GM23338 (cell line): Measurements from ENCODE around the gene WIPF1. TPM values are rescaled to one million over a fixed set of nuclear protein-coding genes. Genes with fewer than 3 reads are reported as not detected.

Source experiments
- ATAC-seq: fragments of 200-7000 bp; cut with Tn5 transposase; 3 replicates; pipeline ENCODE4 v1.9.1; 2020
- DNase-seq: peaks from one replicate; pipeline ENCODE4 v3.0.0-alpha.2; 2015; ENCODE audit warnings: low spot score
- H2AFZ ChIP-seq: fragments of 200-600 bp; sonication (generic); 2 replicates; pipeline ENCODE4 v1.8.0; 2016; ENCODE audit warnings: antibody characterized with exemption, mild to moderate bottlenecking, moderate library complexity
- H3F3A ChIP-seq: fragments of 200-600 bp; sonication (generic); replicated peaks from 2 replicates; pipeline ENCODE4 v1.8.0; 2017; ENCODE audit warnings: antibody characterized with exemption, mixed run types, low read depth
- H3K27ac ChIP-seq: fragments of 200-600 bp; sonication (generic); 2 replicates; pipeline ENCODE4 v1.6.1; 2016; ENCODE audit warnings: low read depth
- H3K27me3 ChIP-seq: fragments of 200-600 bp; sonication (generic); 2 replicates; pipeline ENCODE4 v1.8.0; 2016; ENCODE audit warnings: mild to moderate bottlenecking, mixed run types, moderate library complexity; ENCODE audit not compliant: insufficient read depth
- H3K36me3 ChIP-seq: fragments of 200-600 bp; sonication (generic); 2 replicates; pipeline ENCODE4 v1.8.0; 2016; ENCODE audit warnings: mild to moderate bottlenecking; ENCODE audit not compliant: insufficient read depth
- H3K4me1 ChIP-seq: fragments of 200-600 bp; sonication (generic); 2 replicates; pipeline ENCODE4 v1.8.0; 2016; ENCODE audit warnings: mild to moderate bottlenecking, moderate library complexity; ENCODE audit not compliant: insufficient read depth
- H3K4me2 ChIP-seq: fragments of 200-600 bp; sonication (generic); 2 replicates; pipeline ENCODE4 v1.7.1; 2017; ENCODE audit warnings: mixed run types
- H3K4me3 ChIP-seq: fragments of 200-600 bp; sonication (generic); 2 replicates; pipeline ENCODE4 v1.6.1; 2016; ENCODE audit warnings: mixed run types
- H3K79me2 ChIP-seq: fragments of 200-600 bp; sonication (generic); replicated peaks from 2 replicates; pipeline ENCODE4 v1.8.0; 2017; ENCODE audit warnings: mild to moderate bottlenecking; ENCODE audit not compliant: insufficient read depth
- H3K9me2 ChIP-seq: fragments of 200-600 bp; sonication (generic); 2 replicates; pipeline ENCODE4 v1.8.0; 2017; ENCODE audit not compliant: insufficient read depth
- H4K20me1 ChIP-seq: fragments of 200-600 bp; sonication (generic); replicated peaks from 2 replicates; pipeline ENCODE4 v1.8.0; 2017; ENCODE audit warnings: mild to moderate bottlenecking; ENCODE audit not compliant: insufficient read depth
- H3K27ac Mint-ChIP-seq: 2 replicates; pipeline ENCODE4 v1.8.0; 2020; ENCODE audit warnings: inconsistent platforms, mild to moderate bottlenecking, moderate library complexity, mixed read lengths
- H3K27me3 Mint-ChIP-seq: 3 replicates; pipeline ENCODE4 v1.8.0; 2022; ENCODE audit warnings: low read depth, mild to moderate bottlenecking, moderate library complexity, mixed read lengths, inconsistent platforms; ENCODE audit not compliant: insufficient read depth, poor library complexity
- H3K36me3 Mint-ChIP-seq: 3 replicates; pipeline ENCODE4 v1.8.0; 2021; ENCODE audit warnings: low read depth, mild to moderate bottlenecking, inconsistent platforms, moderate library complexity, mixed read lengths
- H3K4me1 Mint-ChIP-seq: 3 replicates; pipeline ENCODE4 v1.8.0; 2020; ENCODE audit warnings: mild to moderate bottlenecking, inconsistent platforms, mixed read lengths
- H3K4me3 Mint-ChIP-seq: 3 replicates; pipeline ENCODE4 v1.8.0; 2021; ENCODE audit warnings: moderate library complexity, mild to moderate bottlenecking, inconsistent platforms, mixed read lengths
- H3K9me3 Mint-ChIP-seq: 3 replicates; pipeline ENCODE4 v1.8.0; 2020; ENCODE audit warnings: moderate library complexity, mild to moderate bottlenecking, inconsistent platforms, mixed read lengths
- CREB1 ChIP-seq: fragments of 250-450 bp; sonication (Bioruptor Pico); IDR thresholded peaks from 2 replicates; pipeline ENCODE4 v1.5.0; 2020; ENCODE audit warnings: low read depth, mild to moderate bottlenecking, moderate library complexity
- ETS1 ChIP-seq: IDR thresholded peaks from 2 replicates; pipeline ENCODE4 v1.6.1; 2016; ENCODE audit warnings: antibody characterized with exemption
- EZH2 ChIP-seq: fragments of 200-600 bp; sonication (generic); IDR thresholded peaks from one replicate; pipeline ENCODE4 v1.8.0; 2017; ENCODE audit warnings: antibody characterized with exemption, mild to moderate bottlenecking, low read depth; ENCODE audit not compliant: unreplicated experiment
- EZH2phosphoT487 ChIP-seq: fragments of 200-600 bp; sonication (generic); IDR thresholded peaks from one replicate; pipeline ENCODE4 v1.8.1; 2018; ENCODE audit warnings: antibody characterized with exemption; ENCODE audit not compliant: unreplicated experiment
- JUNB ChIP-seq: IDR thresholded peaks from one replicate; pipeline ENCODE4 v1.6.1; 2016; ENCODE audit warnings: antibody characterized with exemption; ENCODE audit not compliant: unreplicated experiment
- NANOG ChIP-seq: IDR thresholded peaks from 2 replicates; pipeline ENCODE4 v1.6.1; 2016; ENCODE audit warnings: antibody characterized with exemption, borderline replicate concordance
- REST ChIP-seq: IDR thresholded peaks from one replicate; pipeline ENCODE4 v1.6.1; 2018; ENCODE audit warnings: antibody characterized with exemption; ENCODE audit not compliant: unreplicated experiment
- STAT1 ChIP-seq: IDR thresholded peaks from one replicate; pipeline ENCODE4 v1.6.1; 2016; ENCODE audit warnings: antibody characterized with exemption; ENCODE audit not compliant: unreplicated experiment
- ZNF114 ChIP-seq: fragments of 250-450 bp; sonication (Bioruptor Pico); IDR thresholded peaks from 2 replicates; pipeline ENCODE4 v1.5.0; 2020; ENCODE audit warnings: mild to moderate bottlenecking, moderate library complexity
- ZNF331 ChIP-seq: fragments of 250-450 bp; sonication (Bioruptor Pico); IDR thresholded peaks from 2 replicates; pipeline ENCODE4 v1.5.0; 2020; ENCODE audit warnings: low read depth, mild to moderate bottlenecking, moderate library complexity
- polyA plus RNA-seq: library from polyadenylated mRNA; unstranded; fragments of >200 nt; fragmentation: Nextera tagmentation; extraction: Ambion mirVana; gene quantifications from 2 replicates; pipeline ENCODE4 v1.2.1, GENCODE V29; 2016
- total RNA-seq: library from RNA; depleted of rRNA; stranded (reverse); fragments of >200 nt; shearing (Covaris generic); gene quantifications from 2 replicates; pipeline ENCODE4 v1.2.3, GENCODE V29; 2014
- TF ChIP-seq, protein P1 (sequence below), 2 experiments: fragments of 200-600 bp in 1 of 2; sonication (generic) in 1 of 2; conservative IDR thresholded peaks; 2 replicates each; pipeline versions ENCODE4 v1.5.1 to v1.6.1; 2016 to 2017; ENCODE audit warnings: antibody characterized with exemption in 2 of 2, low read depth in 2 of 2, mild to moderate bottlenecking in 2 of 2, moderate library complexity in 1 of 2

WIPF1 gene
- total and polyA plus RNA-seq, 2 experiments from 2014 or later, result 3.0 to 6.0 TPM

- Mint-ChIP-seq H3K27ac (no peak overlapping the region), H3K36me3 (no peaks in the 10 kb centered on the region), H3K9me3 (no peaks in the 10 kb centered on the region), H3K27me3 (no peaks in the 10 kb centered on the region), H3K4me1 (no peaks in the 10 kb centered on the region; the same call in 2 of the 3 replicates), H3K4me3 (no peak overlapping the region)
- Histone ChIP-seq H3K4me2 (no peak overlapping the region), H3K79me2 (no peaks in the 10 kb centered on the region), H4K20me1 (no peaks in the 10 kb centered on the region), H3K4me3 (no peak overlapping the region), H3K36me3 (no peaks in the 10 kb centered on the region), H3K4me1 (no peaks in the 10 kb centered on the region), H3F3A (no peaks in the 10 kb centered on the region), H3K9me2 (peaks cover 4% of the 10 kb centered on the region; the same call in 1 of the 2 replicates), H3K27me3 (no peaks in the 10 kb centered on the region), H2AFZ (no peak overlapping the region), H3K27ac (no peak overlapping the region)
- DNase-seq (no peak), ATAC-seq (no peak)
- TF ChIP-seq STAT1 (no peak), REST (no peak)
Measured at GRCh38 chr2:174611006-174611405, 13.4 kb upstream of the WIPF1 start.

GRCh38 chr2:174610243-174610995, 12.8 kb upstream of the WIPF1 start:
- H4K20me1 ChIP-seq, result no peaks in the 10 kb centered on the region
- Mint-ChIP-seq H3K27me3 (no peaks in the 10 kb centered on the region), H3K36me3 (no peaks in the 10 kb centered on the region), H3K9me3 (no peaks in the 10 kb centered on the region), H3K27ac (no peak overlapping the region), H3K4me3 (no peak overlapping the region), H3K4me1 (no peaks in the 10 kb centered on the region; the same call in 2 of the 3 replicates)
- no peaks in the 10 kb centered on the region for H3K36me3 ChIP-seq
- no peaks in the 10 kb centered on the region for H3K4me1 ChIP-seq
- H3K27me3 ChIP-seq, result no peaks in the 10 kb centered on the region
- peaks cover 4% of the 10 kb centered on the region; the same call in 1 of the 2 replicates for H3K9me2 ChIP-seq
- H3K27ac ChIP-seq, result no peak overlapping the region
- no peaks in the 10 kb centered on the region for H3K79me2 ChIP-seq
- DNase-seq (no peak), ATAC-seq (no peak)
- no peak overlapping the region for H2AFZ ChIP-seq
- no peaks in the 10 kb centered on the region for H3F3A ChIP-seq
- no peak overlapping the region for H3K4me3 ChIP-seq
- no peak overlapping the region for H3K4me2 ChIP-seq
- TF ChIP-seq EZH2 (no peak), ZNF331 (CRISPR knock-in tag) (no peak), ETS1 (no peak), NANOG (no peak), CREB1 (CRISPR knock-in tag) (no peak), STAT1 (no peak), REST (no peak), JUNB (no peak), EZH2phosphoT487 (no peak), ZNF114 (no peak)
- TF ChIP-seq, protein P1, sequence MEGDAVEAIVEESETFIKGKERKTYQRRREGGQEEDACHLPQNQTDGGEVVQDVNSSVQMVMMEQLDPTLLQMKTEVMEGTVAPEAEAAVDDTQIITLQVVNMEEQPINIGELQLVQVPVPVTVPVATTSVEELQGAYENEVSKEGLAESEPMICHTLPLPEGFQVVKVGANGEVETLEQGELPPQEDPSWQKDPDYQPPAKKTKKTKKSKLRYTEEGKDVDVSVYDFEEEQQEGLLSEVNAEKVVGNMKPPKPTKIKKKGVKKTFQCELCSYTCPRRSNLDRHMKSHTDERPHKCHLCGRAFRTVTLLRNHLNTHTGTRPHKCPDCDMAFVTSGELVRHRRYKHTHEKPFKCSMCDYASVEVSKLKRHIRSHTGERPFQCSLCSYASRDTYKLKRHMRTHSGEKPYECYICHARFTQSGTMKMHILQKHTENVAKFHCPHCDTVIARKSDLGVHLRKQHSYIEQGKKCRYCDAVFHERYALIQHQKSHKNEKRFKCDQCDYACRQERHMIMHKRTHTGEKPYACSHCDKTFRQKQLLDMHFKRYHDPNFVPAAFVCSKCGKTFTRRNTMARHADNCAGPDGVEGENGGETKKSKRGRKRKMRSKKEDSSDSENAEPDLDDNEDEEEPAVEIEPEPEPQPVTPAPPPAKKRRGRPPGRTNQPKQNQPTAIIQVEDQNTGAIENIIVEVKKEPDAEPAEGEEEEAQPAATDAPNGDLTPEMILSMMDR (conservative IDR thresholded peaks at IDR 0.05; ENCODE audit: low read depth in 2 of 2), result no peak
